T-helper 1 cell treated with Interleukin-12 subunit alpha and Interleukin-12 subunit beta and Interleukin-4 antibody, amounts not matched to agents 30 μg/mL and 1 μg/mL, for 36 hours (primary cell): Measurements from ENCODE around the gene ARID1A.

Experiments
- H3K27ac Mint-ChIP-seq: one replicate; pipeline ENCODE4 v1.8.0; 2021; ENCODE audit warnings: mild to moderate bottlenecking, mixed read lengths
- H3K27me3 Mint-ChIP-seq: one replicate; pipeline ENCODE4 v1.8.0; 2021; ENCODE audit warnings: low read depth, mixed read lengths
- H3K36me3 Mint-ChIP-seq: one replicate; pipeline ENCODE4 v1.8.0; 2021; ENCODE audit warnings: low read depth, mixed read lengths
- H3K4me1 Mint-ChIP-seq: one replicate; pipeline ENCODE4 v1.8.0; 2021; ENCODE audit warnings: low read depth, mixed read lengths
- H3K4me3 Mint-ChIP-seq: one replicate; pipeline ENCODE4 v1.8.0; 2021; ENCODE audit warnings: mild to moderate bottlenecking, moderate library complexity, mixed read lengths
- H3K9me3 Mint-ChIP-seq: one replicate; pipeline ENCODE4 v1.8.0; 2021; ENCODE audit warnings: mixed read lengths

Gene ARID1A

DNA sequence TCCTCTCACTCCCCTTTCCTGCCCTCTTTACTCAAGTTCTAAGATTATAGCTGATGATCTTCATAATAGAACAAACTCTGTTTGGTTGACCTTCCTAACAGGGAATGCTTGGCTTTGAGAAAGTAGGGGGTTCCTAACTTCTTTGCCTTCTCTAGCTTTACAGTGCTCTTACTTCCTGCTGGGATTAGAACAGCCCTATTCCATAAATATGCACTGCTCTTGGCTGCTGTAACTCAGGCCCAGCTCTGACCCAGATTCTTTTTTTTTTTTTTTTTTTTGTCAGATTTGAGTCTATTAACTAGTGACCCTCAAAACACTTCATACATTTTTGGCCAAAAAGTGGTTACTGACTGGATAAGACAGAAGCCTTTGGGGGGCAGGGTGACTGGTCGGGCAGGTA is 52.5 kb downstream of the ARID1A start:
- H3K9me3 Mint-ChIP-seq = no peaks in the 10 kb centered on the region
- no peaks in the 10 kb centered on the region for H3K27me3 Mint-ChIP-seq
- peak overlapping the region; percentile 44 for H3K27ac Mint-ChIP-seq
- peaks cover 63% of the 10 kb centered on the region for H3K4me1 Mint-ChIP-seq
- H3K4me3 Mint-ChIP-seq = no peak overlapping the region
- peaks cover 43% of the 10 kb centered on the region for H3K36me3 Mint-ChIP-seq

DNA sequence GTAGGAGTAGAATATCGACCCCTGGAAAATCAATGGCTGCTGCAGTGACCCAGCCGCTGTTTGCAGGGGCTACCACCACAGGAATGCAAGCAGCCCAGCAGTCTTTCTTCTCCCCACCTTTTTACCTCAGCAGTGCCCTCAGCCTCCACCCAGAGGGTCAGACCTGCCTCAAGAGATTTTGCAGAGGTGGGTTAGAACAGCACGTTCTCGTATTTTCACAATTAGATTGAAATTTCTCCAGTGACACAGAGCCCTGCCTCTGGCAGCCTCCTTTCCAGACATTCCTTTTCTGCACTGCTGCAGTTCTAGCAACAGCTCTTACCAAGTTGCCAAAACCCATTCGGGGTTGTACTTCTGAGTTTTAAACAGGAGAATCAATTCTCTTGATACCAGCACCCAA is 53.6 kb downstream of the ARID1A start:
- H3K4me1 Mint-ChIP-seq = peaks cover 59% of the 10 kb centered on the region
- no peak overlapping the region for H3K27ac Mint-ChIP-seq
- peaks cover 45% of the 10 kb centered on the region for H3K36me3 Mint-ChIP-seq
- H3K4me3 Mint-ChIP-seq = no peak overlapping the region
- H3K27me3 Mint-ChIP-seq = no peaks in the 10 kb centered on the region
- no peaks in the 10 kb centered on the region for H3K9me3 Mint-ChIP-seq

DNA sequence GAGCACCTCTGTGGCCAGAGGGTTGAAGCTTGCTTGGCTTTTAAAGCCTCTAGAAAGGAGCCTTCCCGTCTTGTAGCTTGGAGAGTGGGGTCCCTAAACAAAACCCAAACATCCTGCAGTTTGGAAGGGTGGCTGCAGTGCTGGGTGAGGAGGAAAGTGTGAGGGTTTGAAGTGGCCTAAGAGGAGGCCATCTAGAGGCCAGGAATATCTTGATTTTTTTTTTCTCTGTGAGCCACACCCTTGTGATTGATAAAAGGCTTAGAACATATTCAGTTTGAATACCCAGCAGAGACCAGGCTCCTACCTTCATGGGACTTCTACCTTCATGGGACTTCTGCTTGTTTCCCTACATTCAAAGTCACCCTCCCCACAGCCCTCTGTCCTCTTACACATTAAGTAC is 54.6 kb downstream of the ARID1A start:
- Mint-ChIP-seq H3K4me3 (no peak overlapping the region), H3K36me3 (peaks cover 46% of the 10 kb centered on the region), H3K9me3 (no peaks in the 10 kb centered on the region), H3K27me3 (no peaks in the 10 kb centered on the region), H3K27ac (peak overlapping the region; percentile 46), H3K4me1 (peaks cover 51% of the 10 kb centered on the region)

DNA sequence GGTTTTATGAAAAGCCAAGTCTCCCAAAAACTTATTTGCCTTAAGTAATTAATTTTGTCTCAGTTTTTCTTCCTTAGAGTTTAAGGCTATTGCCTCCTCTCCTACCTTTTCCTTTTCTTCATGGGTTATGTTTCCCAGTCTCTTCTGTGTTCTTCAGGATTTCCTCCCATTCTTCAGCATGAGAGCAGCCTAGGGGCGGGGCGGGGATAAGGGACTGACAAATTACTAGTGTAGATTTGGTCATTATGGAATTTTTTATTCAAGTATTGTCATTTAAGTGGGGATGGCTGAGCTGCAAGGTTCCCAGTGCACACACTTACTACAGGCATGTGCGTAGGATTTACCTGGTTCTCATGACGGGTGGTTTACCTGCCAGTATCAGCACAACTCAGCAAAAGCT is 56.7 kb downstream of the ARID1A start:
- H3K36me3 Mint-ChIP-seq = peaks cover 36% of the 10 kb centered on the region
- H3K27me3 Mint-ChIP-seq = no peaks in the 10 kb centered on the region
- no peak overlapping the region for H3K4me3 Mint-ChIP-seq
- H3K4me1 Mint-ChIP-seq = peaks cover 43% of the 10 kb centered on the region
- H3K27ac Mint-ChIP-seq = no peak overlapping the region
- no peaks in the 10 kb centered on the region for H3K9me3 Mint-ChIP-seq

DNA sequence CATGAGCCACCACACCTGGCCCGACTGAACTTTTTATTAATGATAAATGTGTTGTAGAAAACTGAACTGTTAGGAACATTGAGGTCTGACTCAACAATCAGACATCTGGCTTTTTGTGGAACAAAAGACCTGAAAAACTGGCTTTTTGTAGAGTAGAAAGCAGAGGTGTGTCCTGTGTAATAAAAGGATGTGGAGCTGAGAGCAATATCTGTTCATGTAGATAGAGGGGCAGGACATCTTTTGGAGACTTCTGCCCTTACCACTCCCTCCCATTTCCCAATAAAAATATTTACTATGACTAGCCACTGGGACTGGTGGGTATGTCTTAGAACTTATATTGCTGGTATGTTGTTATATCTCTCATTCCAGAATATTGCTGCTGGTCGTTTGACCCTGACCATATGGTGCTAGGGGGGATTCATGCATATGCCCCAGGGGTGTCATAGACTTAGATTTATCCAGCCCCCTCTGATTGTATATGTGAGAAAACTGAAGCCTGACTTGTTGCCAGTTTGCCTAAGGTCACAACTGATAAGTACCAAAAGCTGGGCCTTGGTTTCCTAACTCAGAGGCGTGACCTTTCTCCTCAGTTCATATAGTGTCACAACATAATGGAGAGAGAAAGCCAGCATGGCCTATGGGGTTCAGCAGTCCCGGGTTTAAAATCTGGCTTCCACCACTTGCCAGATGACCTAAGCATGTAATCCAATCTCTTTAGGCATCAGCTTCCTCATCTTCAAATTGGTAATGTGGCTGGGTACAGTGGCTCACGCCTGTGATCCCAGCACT is 58.5 kb downstream of the ARID1A start:
- Mint-ChIP-seq H3K4me1 (peaks cover 33% of the 10 kb centered on the region), H3K4me3 (no peak overlapping the region), H3K9me3 (no peaks in the 10 kb centered on the region), H3K27ac (no peak overlapping the region), H3K36me3 (peaks cover 31% of the 10 kb centered on the region), H3K27me3 (no peaks in the 10 kb centered on the region)

DNA sequence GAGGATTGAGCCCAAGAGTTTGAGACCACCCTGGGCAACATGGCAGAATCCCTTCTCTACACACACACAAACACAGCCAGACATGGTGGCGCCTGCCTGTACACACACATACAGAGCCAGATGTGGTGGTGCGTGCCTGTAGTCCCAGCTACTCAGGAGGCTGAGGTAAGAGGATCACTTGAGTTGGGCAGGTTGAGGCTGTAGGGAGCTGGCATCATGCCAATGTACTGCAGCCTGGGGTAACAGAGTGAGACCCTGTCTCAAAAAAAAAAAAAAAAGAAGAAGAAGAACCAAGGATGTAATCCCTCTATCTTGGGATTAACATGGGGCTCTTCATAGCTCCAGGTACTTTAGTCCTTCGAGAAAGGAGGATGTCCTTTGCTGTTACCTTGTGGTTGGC is 62.5 kb downstream of the ARID1A start:
- Mint-ChIP-seq H3K36me3 (peaks cover 37% of the 10 kb centered on the region), H3K27me3 (no peaks in the 10 kb centered on the region), H3K4me1 (peaks cover 13% of the 10 kb centered on the region), H3K27ac (no peak overlapping the region), H3K4me3 (no peak overlapping the region), H3K9me3 (no peaks in the 10 kb centered on the region)

DNA sequence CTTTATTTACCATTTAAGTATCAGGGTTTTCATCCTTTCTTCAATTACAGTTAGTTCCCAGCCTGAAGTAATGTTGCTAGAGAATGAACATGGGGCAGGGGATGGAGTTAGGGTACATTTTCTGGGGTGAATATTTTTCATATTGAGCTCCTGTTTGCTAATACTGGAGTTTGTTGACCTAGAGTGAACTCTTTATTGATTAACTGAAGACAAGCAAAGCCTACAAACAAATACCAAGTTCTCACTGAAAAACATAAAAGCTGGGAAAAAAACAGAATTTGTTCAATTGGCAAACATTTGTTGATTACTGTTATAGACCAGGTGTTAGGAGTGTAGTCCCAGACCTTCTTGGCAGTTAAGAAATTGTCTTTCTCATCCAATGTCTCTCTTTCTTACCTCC is 63.7 kb downstream of the ARID1A start:
- no peak overlapping the region for H3K27ac Mint-ChIP-seq
- no peak overlapping the region for H3K4me3 Mint-ChIP-seq
- H3K27me3 Mint-ChIP-seq = no peaks in the 10 kb centered on the region
- peaks cover 7% of the 10 kb centered on the region for H3K4me1 Mint-ChIP-seq
- no peaks in the 10 kb centered on the region for H3K9me3 Mint-ChIP-seq
- peaks cover 37% of the 10 kb centered on the region for H3K36me3 Mint-ChIP-seq

DNA sequence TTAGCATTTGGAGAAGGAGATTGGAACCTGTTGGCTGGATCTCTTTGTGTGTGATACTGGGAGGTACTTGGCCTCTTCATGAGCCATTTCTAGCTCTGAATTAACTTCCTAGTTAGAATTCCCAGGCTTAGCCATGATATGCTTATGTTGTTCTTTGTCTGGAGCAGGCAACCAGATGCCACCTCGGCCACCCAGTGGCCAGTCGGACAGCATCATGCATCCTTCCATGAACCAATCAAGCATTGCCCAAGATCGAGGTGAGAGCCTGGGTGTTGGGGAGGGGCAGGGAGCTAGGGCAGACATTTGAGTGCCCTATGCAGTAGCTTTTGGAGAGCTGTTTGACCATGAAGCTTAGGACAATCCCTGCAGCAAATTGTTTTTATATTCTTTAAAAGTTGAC is 65.4 kb downstream of the ARID1A start:
- Mint-ChIP-seq H3K9me3 (no peaks in the 10 kb centered on the region), H3K27me3 (no peaks in the 10 kb centered on the region), H3K4me3 (no peak overlapping the region), H3K36me3 (peaks cover 36% of the 10 kb centered on the region), H3K4me1 (peaks cover 7% of the 10 kb centered on the region), H3K27ac (no peak overlapping the region)

DNA sequence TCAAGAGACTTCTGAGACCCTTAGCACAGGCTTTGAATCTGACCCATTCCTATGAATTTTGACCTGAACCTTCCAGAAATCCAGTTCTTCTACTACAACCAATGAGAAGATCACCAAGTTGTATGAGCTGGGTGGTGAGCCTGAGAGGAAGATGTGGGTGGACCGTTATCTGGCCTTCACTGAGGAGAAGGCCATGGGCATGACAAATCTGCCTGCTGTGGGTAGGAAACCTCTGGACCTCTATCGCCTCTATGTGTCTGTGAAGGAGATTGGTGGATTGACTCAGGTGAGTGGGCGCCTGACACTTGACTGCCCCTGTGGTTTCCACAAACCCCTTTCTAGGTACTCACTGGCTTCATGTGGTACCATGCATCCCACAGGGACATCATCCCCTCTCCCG is 71.9 kb downstream of the ARID1A start:
- peaks cover 21% of the 10 kb centered on the region for H3K4me1 Mint-ChIP-seq
- peaks cover 55% of the 10 kb centered on the region for H3K36me3 Mint-ChIP-seq
- H3K4me3 Mint-ChIP-seq = no peak overlapping the region
- H3K9me3 Mint-ChIP-seq = no peaks in the 10 kb centered on the region
- no peak overlapping the region for H3K27ac Mint-ChIP-seq
- H3K27me3 Mint-ChIP-seq = no peaks in the 10 kb centered on the region

DNA sequence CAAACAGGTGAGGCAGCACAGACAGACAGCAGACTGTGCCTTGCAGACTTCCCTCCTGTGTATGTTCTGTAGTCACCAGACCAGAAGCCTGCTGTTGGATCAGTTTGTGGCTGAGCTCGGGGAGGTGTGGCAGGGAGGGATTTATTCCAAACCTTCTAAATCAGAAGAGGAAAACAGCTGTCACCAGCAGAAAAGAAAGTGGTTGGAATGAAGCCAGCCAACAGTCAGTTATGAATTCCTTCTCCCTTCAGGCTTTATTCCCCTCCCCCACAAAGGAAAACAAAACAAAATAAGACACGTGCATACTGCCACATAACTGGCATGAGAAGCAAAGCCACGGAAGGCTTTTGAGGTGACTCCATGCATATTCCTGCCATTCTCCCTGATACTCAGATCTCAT is 72.9 kb downstream of the ARID1A start:
- no peaks in the 10 kb centered on the region for H3K9me3 Mint-ChIP-seq
- no peak overlapping the region for H3K4me3 Mint-ChIP-seq
- no peaks in the 10 kb centered on the region for H3K27me3 Mint-ChIP-seq
- H3K27ac Mint-ChIP-seq = no peak overlapping the region
- H3K4me1 Mint-ChIP-seq = peaks cover 21% of the 10 kb centered on the region
- H3K36me3 Mint-ChIP-seq = peaks cover 57% of the 10 kb centered on the region

DNA sequence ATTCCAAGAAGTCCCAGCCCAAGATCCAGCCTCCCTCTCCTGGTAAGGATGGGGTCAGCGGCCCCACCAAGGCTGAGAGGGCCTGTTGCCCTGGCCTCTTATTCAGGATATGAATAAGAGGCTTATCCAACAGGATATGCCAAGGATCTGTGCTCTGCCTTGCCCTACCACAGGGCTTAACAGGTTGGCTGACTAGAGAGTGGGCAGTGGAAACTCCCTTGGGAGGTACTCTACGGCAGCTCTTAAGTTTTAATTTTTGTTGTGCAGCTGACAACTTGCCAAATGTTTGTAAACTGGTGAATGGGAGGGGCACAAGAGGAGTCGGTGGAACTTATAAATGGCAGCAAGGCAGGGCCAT is 75.4 kb downstream of the ARID1A start:
- no peaks in the 10 kb centered on the region for H3K9me3 Mint-ChIP-seq
- no peak overlapping the region for H3K27ac Mint-ChIP-seq
- peaks cover 21% of the 10 kb centered on the region for H3K4me1 Mint-ChIP-seq
- H3K27me3 Mint-ChIP-seq = no peaks in the 10 kb centered on the region
- no peak overlapping the region for H3K4me3 Mint-ChIP-seq
- H3K36me3 Mint-ChIP-seq = peaks cover 73% of the 10 kb centered on the region

DNA sequence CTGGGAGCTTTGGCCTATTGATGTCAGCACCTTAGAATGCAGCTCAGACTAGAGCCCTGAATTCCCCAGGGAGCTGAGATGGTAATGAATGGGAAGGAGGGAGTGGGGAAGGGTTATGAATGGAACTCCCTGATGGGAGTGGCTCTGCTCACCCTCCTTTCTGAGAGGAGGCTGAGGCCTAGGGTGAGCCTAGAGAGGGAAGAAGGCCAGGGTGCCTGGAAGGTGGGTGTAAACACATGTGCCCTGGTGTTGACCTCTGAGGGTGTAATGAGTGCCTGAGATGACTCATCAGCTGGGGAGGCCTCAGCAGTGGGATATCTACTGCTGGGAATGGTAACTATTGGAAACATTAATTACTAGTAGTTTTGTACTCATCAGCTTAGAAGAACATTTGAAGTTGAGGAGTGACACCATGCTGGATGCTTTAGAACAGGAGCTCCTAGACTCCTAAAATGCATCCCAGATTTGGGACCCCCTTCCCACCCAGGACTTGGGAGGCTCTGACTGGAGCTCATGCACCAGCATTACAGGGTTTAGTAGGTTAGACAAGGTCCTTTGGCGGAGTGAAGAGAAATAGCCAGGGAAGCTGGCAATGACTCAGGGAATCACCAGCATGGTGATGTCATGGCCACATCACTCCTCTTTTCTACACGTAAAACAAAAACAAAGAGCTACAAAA is 76.0 kb downstream of the ARID1A start:
- Mint-ChIP-seq H3K27ac (no peak overlapping the region), H3K4me3 (no peak overlapping the region), H3K27me3 (no peaks in the 10 kb centered on the region)

DNA sequence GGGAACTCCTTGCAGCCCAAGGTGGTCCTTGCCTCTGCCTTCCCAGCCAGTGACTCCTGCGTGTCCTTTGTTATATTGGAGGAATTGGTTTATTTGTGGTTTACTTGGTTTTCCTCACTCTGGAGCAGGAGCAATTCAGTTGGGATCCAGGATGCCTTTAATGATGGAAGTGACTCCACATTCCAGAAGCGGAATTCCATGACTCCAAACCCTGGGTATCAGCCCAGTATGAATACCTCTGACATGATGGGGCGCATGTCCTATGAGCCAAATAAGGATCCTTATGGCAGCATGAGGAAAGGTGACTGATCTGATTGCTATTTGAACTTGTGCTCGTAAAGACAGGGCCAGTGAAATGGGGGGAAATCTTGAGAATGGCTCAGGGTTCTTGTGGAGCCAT is 76.9 kb downstream of the ARID1A start:
- H3K4me1 Mint-ChIP-seq = peaks cover 18% of the 10 kb centered on the region
- no peak overlapping the region for H3K27ac Mint-ChIP-seq
- peaks cover 70% of the 10 kb centered on the region for H3K36me3 Mint-ChIP-seq
- no peak overlapping the region for H3K4me3 Mint-ChIP-seq
- H3K9me3 Mint-ChIP-seq = no peaks in the 10 kb centered on the region
- H3K27me3 Mint-ChIP-seq = no peaks in the 10 kb centered on the region

More for the DNA sequence above, 76.0 kb downstream of the ARID1A start:
- peaks cover 72% of the 10 kb centered on the region for H3K36me3 Mint-ChIP-seq
- H3K9me3 Mint-ChIP-seq = no peaks in the 10 kb centered on the region
- H3K4me1 Mint-ChIP-seq = peaks cover 19% of the 10 kb centered on the region

DNA sequence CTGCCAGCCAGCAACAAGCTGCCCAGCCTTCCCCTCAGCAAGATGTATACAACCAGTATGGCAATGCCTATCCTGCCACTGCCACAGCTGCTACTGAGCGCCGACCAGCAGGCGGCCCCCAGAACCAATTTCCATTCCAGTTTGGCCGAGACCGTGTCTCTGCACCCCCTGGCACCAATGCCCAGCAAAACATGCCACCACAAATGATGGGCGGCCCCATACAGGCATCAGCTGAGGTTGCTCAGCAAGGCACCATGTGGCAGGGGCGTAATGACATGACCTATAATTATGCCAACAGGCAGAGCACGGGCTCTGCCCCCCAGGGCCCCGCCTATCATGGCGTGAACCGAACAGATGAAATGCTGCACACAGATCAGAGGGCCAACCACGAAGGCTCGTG is 78.6 kb downstream of the ARID1A start:
- Mint-ChIP-seq H3K4me1 (peaks cover 15% of the 10 kb centered on the region), H3K27ac (no peak overlapping the region), H3K36me3 (peaks cover 71% of the 10 kb centered on the region), H3K9me3 (no peaks in the 10 kb centered on the region), H3K4me3 (no peak overlapping the region), H3K27me3 (no peaks in the 10 kb centered on the region)

DNA sequence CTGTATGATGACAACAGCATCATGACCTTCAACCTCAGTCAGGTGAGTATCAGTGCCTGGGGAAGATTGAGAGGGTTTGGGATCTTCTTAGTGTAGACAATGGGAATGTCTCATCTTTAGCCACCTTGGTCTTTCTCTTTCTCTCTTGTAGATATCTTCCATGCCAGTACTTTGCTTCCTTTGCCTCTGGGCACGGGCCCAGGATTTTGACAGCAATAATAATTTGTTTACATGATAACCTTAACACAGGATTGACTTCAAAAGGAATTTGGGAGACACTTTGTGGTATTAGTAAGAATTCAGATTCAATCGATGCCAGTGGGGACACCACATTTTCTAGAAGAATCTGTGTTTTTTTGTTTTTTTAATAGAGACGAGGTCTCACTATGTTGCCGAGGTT is 79.9 kb downstream of the ARID1A start:
- H3K36me3 Mint-ChIP-seq = peaks cover 73% of the 10 kb centered on the region
- H3K4me1 Mint-ChIP-seq = peaks cover 14% of the 10 kb centered on the region
- no peak overlapping the region for H3K27ac Mint-ChIP-seq
- no peaks in the 10 kb centered on the region for H3K9me3 Mint-ChIP-seq
- no peaks in the 10 kb centered on the region for H3K27me3 Mint-ChIP-seq
- H3K4me3 Mint-ChIP-seq = no peak overlapping the region
